NCI-H1105 (cell line): ENCODE data around the gene SC5D.

Experiments
- DNase-seq: peaks from one replicate; lab custom pipeline; 2025; lab: John Stamatoyannopoulos, UW

The SC5D gene

DNA sequence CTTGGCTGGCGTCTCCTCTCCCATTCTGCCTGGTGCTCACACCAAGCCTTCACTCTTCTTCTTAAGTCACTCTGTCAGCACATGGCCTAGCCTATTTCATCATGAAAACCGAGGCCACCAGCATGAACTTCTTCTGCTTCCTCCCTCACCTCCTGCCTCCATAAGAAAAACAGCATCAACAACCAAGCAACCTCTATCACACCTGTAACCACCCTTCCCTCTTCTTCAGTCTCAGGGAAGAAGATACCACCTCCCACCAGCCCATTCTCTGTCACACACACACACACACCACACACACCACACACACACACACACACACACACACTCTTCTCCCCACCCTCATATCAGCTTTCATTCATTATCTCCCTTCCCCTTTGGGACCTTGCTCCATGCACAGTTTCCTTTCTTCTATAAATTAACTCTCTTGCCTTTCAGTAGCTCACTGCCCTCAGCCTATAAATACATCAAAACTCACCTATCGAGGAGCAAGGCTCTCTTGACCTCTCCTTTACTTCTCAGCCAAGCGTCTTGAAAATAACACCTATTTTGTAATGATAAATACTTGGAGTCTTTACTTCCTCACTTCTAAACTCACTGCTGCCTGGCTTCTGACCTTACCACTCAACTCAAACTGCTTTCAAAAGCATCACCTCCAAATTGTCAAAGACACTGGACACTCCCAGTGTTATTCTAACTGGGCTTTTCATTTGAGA is 36.6 kb downstream of the SC5D start:
- DNase-seq, result no peak

DNA sequence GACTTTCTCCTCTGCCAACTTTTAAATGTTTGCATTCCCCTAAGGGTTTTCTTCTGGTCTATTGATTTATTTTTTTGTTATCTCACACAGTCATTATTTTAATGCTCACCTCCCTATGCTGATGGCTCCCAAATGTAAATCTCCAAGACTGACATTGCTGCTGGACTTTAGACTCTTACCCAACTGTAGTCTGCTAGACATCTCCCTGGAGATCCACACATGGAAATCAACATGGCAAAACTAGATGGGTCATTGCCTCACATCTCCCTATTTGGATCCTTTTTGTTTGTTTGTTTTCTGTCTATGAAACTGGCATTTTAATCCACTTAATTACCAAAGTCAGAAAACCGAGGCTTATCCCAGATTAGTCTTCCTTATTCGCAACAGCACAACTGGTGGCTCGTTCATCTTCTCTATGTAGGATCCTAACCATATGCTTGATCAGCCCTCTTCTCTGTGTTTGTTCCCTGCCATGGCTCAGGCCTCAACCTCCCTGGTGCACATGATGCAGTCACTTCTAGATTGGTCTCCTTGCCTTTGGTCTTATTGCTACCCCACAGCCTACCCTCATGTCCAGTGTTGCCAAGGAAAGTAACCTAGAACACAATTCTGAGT is 37.3 kb downstream of the SC5D start:
- DNase-seq, result no peak

DNA sequence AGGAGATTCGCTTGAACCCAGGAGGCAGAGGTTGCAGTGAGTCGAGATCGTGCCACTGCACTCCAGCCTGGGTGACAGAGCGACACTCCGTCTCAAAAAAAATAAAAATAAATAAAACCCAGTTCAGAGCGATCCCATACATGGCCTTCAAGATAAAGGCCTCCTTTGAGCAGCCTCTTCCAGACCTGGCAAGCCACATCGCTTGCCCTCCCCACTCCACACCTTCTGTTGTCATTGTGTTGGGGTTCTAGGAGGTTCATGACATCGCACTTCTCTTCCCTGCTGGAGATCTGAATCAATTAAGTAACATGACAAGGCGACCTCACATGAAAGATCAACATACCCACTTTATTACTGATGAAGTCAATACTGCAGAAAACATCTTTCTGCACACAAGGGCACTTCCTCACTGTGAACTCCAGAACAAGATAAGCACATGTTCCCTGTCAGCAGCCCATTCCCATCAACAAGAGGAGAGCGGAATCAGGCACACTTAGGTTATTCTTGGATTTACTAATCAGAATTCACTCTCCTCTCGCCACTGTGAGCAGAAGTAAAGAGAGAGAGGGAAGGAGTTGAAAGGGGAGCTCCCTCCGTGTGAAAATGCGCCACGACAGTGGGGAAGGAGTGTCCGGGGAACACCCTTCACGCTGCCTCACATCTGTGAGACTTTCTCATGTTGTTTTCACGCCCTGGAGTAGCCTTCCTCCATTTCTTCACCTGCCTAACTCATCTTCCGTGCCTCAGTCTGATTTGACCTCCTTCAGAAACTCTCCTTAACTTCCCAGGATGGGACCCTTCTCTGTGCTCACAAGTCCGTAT is 38.3 kb downstream of the SC5D start:
- no peak for DNase-seq

DNA sequence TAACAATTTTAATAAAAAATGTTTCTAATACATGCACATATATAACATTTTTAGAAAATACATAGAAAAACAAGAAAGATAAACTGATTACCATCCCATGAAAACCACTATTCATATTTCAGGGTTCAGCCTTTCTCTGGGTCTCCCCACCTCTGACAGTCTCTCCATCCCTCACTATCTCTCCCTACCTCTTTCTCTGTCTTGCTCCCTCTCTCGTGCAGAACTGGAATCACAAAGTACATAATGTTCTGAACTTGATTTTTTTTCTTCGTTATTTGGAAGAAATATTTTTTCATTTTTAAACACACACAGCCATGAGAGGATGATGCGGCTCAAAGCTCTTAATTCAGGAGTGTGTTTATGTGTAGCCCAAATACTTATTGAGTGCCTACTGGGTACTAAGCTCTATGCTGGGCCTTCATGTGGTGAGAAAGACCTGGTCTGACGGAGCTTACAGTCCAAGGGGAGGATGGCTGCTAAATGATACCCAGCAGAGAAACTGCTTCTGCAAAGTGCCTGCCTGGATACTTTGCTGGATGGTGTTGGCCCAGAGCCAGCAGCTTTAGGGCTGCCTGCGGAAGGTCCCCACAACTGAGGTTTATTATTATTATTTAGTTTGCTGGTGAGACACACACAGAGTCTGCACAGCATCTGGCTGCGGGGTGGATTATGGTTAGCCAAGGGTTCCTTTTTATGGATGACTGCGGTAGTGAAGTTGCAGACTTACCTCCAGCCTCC is 42.6 kb downstream of the SC5D start:
- DNase-seq, result peak; percentile 17

DNA sequence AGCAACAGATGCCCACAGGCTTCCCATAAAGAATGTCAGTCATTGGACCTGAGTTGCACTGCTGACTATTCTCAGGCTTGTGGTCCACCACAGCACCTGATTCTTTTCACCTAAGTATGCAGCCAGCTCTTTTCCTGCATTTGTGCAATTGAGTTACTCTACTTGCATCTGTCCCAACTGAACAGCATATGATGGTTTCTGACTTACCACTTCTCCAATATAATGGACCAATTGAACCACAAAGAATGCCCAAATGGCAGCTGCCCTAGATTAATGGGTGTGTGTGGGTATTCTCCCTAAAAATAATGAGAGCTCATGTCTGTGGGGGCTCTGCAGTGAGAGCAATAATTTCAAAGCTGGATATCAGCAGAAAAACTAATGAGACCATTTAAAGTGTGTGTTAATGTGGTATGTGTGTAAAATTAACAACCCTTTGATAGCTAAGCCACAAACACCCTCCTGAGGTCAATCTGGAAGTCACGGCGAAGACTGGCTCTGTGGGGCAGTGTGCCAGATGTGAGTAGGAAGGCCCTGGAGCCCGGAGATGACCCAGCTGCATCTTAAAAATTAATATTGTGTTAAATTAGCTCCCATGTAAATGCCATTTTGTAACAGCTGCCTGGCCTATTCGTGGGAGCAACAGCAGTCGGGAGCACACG is 43.8 kb downstream of the SC5D start:
- no peak for DNase-seq

DNA sequence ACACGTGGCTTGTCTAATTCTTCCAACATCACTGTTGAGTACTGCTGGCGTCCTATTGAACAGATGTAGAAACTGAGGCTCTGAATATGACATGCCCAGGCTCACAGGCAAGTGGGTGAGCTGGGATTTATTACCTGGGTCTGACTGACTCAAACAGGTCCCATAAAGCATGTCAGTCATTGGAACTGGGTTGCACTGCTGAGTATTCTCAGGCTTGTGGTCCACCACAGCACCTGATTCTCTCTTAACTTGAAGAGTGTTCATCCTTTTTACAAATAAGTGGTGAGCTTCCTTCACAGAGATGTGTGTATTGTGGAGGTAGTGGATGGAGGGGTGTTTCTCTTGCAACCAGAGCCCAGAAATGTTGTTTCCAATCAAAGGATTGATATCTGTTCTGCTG is 44.5 kb downstream of the SC5D start:
- DNase-seq, result no peak

DNA sequence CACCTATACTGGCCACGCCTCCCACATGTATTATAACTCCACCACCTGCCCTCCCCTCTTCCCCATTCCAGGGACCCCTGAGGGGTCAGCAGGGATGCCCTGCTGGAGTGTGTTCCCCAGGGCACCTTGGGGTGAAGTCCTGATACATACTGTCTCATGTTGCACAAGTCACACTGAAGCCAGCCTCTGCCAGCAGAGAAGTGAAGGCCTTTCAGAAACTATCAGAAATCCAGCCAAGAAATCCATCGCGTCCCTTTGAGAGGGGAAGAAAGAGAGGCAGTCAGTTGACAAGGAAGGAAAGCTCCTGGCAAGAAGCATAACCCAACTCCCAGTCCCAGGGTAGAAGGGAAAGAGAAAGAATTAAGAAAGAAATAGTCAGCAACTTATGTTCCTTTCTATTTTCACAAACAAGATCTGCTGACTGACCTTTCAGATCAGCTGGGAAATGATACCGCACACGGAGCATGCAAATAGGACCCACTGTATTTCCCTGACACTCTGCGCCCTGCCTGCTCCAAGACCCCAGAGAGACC is 45.2 kb downstream of the SC5D start:
- no peak for DNase-seq

DNA sequence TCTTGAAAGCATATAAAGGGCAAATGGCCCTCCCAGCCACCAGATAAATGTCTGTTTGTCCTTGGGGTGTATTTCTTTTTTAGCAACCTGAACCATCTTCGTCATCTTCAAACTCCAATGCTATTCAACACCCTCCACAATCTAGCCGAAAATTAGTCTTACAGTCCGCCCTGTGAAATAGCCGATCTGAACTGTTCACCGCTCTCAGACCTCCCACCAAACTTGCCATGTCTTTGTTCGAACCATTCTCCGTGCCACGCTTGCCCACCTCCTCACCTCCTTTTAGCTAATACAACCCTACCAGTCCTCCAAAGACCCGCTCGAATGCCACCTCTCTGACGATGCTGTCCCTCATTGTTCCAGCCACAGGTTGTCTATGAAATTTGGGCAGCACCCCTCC is 46.0 kb downstream of the SC5D start:
- no peak for DNase-seq

DNA sequence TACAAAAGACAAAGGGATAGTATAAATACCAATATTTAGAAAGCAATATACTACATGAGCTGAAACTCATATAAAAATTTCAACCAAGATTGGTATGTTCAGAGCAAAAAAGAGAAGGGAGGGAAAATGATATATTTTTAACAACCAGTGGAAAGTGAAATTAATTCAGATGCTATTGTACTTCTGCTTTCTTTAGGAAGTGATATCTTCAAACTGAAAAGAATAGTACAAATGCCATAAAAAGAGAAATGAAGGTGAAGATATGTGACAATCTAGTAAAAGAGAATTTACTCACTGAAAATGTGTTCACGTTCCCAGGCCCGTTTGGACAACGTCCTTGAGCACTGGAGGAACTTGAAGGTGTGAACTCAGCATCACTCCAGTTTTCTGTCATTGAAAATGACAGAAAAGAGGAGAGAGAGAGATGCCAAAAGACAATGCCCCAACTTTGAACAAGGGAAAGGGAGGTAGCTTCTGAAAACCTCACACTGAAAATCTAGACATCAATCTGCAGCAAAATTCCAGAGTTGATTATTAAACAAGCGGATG is 47.5 kb downstream of the SC5D start:
- no peak for DNase-seq

DNA sequence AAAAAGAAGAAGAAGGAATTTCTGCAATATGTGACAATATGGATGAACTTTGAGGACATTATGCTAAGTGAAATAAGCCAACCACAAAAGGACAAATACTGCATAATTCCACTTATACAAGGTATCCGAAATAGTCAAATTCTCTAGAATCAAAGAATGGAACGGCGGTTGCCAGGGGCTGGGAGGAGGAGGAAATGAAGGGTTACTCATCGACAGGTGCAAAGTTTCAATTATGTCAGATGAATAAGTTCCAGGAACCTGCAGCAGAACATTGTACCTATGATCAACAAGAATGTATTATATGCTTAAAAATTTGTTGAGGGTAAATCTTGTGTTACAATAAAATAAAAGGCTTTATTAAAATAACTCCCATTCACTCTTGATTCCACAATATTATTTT is 49.0 kb downstream of the SC5D start:
- DNase-seq, result peak; percentile 13

DNA sequence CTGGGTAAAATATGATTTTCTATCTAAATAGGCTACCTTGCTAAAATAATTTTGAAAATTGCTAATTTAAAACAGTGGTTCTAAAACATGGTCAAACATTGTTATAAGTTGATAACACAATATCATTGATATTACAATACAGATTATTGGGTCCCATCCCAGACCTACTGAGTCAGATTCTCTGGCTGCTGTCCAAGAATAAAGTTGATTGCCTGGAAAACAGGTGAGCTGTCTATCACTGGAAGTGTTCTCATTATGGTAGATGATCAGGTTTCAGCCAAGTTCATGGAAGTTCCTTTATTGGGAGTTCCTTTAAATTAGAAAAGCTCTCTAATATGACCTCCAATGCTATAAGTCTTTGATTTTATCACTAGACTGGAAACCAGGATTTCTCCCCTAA is 52.3 kb downstream of the SC5D start:
- no peak for DNase-seq

DNA sequence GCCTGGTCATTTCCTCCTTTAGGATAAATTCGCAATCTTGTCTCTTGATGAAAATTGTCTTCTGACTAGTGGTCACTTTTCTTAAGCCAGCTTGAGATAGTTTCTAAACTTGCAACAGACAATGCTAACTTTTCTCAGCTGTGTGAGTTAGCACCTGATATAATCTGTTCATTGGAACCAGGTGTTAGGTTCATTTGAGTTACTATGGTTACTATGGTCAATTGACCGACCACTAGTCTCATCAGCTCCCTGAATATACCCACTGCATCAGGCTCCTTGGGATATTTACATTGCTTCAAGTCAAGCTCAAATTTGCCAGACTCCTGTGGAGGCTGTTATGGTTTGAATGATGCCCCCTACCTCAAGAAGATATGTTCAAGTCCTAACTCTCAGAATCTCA is 54.5 kb downstream of the SC5D start:
- DNase-seq, result no peak

DNA sequence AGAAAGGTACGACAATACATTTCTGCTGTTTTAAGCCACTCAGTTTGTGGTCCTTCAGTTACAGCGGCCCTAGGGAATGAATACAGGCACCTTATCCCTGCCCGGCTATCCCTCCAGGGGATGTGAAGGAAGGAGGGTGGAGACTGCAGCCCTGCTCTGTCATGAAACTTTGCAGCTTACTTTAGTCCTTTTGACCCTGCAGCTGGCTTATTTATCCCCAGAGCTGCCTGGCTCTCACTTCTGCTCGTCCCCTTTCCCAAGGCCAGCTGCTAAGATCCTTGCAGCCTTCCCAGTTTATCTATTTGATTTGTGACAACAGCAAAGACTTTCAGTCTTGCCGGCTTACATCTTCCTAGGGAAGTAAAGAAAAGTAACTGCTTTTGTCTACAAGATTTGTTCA is 55.2 kb downstream of the SC5D start:
- DNase-seq, result no peak

DNA sequence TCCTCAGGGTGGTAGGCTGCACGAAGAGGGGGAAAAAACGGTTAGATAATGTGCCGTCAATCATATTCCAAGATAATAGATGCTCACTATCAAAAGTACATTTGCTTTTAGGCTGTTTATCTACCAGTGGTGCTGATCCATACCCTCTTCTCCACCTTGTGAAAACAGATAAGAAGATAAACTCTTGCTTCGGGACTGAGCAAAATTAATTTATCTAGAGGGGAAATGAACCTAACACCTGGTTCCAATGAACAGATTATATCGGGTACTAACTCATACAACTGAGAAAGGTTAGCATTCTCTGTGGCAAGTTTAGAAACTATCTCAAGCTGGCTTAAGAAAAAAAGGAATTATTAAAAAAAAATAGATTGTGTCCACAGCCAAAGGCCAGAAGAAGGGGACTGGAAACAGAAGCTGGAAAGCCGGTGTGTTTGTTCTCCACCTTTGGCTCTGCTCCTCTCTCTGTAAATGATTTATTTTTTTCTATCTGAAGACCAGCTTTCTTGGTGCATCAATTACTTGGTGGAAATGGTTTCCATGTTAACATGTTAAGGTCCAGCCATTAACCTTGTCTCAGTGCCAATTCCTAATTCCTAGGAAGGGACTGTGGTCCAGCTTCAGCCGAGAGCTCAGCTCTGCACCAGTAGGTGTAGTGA is 55.8 kb downstream of the SC5D start:
- DNase-seq, result no peak

DNA sequence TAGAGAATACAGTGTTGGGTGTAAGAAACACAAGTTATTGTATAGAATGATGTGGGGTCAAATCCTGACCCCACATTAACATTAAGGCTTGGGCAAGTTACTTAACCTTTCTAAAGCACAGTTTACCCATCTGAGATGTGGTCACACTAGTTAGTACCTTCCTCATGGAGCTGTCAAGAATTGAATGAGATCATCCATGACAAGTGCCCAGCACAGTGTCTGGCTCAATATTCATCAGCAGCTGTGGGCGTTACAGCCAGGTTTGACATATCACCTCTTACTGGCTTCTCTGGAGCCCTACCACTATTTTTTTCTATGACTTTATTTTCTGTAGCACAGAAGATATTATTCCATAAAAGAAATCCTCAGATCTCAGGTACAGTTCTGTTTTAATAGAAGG is 57.2 kb downstream of the SC5D start:
- no peak for DNase-seq

DNA sequence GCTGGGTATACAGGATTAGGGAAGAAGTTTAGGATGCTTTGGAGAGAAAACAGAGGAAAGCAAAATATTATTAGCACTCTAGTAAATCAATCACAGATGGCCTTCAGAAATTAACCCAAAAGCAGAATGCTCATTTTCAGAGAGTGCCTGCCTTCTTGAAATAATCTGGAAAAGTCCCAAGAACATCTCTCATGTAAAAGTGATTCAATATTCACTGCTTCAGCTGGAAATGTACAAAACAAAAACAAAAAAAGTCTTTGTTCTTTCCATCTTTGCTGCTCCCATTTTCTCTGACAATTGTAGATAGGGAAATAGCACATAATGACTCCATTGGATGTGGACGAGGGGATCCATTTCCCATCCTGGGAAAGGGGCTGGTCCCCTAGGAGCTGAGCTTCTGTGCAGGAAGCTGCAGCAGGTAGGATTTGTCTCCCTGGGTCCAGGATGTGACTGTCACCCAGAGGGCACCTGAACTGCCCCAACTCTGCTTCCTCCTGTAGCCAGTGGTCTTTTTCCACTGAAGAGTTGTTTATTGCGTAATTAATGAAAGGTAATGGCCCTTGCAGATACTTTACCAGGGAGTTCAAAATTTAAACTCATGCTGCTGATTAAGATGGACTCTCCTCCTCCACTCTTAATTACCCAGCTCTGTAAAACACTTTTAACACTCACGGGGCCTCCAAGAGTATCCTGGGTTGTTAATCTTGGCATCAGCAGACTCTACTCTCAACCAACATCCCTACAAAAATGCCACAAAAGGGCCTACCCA is 57.9 kb downstream of the SC5D start:
- DNase-seq, result no peak

DNA sequence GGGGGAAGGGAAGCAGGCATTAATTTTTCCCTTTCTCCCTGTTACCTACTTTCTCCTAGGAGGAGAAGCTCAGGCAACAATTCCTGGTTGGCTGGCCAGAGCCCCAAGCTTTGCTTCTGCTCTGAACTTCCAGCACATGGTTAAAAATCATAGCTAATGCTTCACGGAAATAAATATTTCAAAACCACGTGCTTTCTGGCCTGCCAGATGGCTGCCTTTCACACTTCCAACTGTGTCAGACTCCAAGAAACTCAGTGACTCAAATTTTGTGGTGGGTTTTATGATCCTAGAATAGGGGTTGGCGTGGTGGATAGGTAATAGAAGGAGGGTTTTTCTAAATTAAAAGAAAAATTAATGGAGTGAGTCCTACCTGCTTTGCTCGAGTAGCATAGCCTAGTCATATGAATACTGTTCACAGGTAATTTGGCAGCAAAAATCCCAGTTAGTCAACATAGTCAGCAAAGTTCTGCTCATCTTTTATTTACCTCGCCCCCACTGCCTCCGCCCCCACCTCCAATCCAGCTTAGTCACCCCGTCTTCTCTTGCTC is 58.6 kb downstream of the SC5D start:
- DNase-seq, result no peak

DNA sequence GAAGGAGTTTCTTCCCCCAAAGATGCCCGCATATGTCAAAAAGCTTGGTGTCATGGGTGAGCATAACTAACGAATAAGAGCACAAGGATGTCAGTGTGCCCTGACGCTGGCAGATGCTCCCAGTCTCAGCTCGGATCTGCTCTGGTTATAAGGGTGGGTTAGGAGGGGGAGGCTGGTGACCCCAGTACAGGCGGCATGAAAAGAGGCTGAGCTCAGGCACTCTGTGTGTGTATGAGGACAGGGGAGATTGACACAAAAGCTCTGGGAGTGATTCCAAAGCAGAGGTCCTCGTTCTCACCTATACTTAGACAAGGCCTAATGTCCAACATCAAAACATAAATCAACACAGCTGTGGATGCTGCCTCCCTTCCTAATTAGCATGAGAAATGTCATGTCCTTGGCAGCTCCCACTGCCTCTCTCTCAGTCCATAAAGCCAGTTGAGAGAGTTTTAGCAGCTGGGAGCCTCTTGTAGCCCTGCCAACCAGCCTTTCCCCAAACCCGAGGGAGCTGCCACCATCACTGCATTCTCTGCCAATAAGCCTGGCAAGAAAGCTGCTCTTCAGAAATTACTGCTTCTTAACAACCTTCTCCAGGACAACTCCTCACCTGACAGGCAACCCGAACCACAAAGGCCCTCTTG is 59.8 kb downstream of the SC5D start:
- DNase-seq, result peak; percentile 92

DNA sequence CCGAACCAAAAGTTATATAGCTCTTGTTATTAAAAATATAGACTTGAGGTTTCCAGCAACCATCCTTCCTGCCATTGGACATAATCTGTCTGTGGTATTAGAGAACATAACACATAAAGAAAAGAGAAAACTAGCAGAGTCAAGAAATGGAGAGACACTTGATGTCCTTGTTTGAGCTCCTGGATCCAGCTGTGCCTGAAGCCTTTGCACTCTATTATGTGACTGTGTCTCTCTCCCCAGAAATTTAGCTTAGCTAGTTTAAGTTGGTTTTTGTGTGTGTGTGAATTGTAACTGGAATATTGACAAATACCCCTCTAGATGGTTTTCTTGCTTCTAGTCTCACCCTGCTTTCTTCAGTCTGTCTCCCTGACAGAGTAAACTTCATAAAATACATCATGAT is 61.6 kb downstream of the SC5D start:
- DNase-seq, result no peak
